Thoracic aorta (tissue), 2 donors: ENCODE results near the gene ZNF625. TPM values are rescaled to one million over a fixed set of nuclear protein-coding genes. Genes with fewer than 3 reads are reported as not detected.
A peak's percentile ranks its signal among the peaks of the same experiment; 100 is the strongest.

Experiments used
- ATAC-seq: fragments of 150-250 bp; one replicate; pipeline ENCODE4 v1.8.0; 2017; ENCODE audit warnings: low read depth; ENCODE audit not compliant: insufficient number of reproducible peaks, low FRiP score
- DNase-seq: peaks from one replicate; pipeline ENCODE4 v3.0.0-alpha.2; 2020; ENCODE audit warnings: low spot score
- H3K27ac ChIP-seq, 2 donors: fragments of 200-600 bp; sonication (generic); 1 replicate in 1 of 2; 2 replicates in 1 of 2; pipeline ENCODE4 v1.5.1; 2016; ENCODE audit warnings: mild to moderate bottlenecking in 2 of 2, moderate library complexity in 2 of 2
- H3K27me3 ChIP-seq: fragments of 200-600 bp; sonication (generic); replicated peaks from 2 replicates; pipeline ENCODE4 v1.6.0; 2016; ENCODE audit warnings: mild to moderate bottlenecking; ENCODE audit not compliant: insufficient read depth
- H3K36me3 ChIP-seq: fragments of 200-600 bp; sonication (generic); one replicate; pipeline ENCODE4 v1.5.1; 2016
- H3K4me1 ChIP-seq, 2 donors: fragments of 200-600 bp; sonication (generic); 1 replicate in 1 of 2; 2 replicates in 1 of 2; pipeline versions ENCODE4 v1.5.1 to v1.6.0; 2016; ENCODE audit warnings: low read depth in 2 of 2, mild to moderate bottlenecking in 1 of 2; ENCODE audit not compliant: control insufficient read depth in 1 of 2
- H3K4me3 ChIP-seq: fragments of 200-600 bp; sonication (generic); 2 replicates; pipeline ENCODE4 v1.5.1; 2016; ENCODE audit warnings: mild to moderate bottlenecking
- H3K9me3 ChIP-seq: fragments of 200-600 bp; sonication (generic); 2 replicates; pipeline ENCODE4 v1.5.1; 2016
- total RNA-seq, 2 donors: library from RNA; depleted of rRNA; stranded (reverse); fragments of >200 nt; gene quantifications; one replicate each; pipeline versions ENCODE4 v1.1.0 to v1.2.3, GENCODE V29; 2016
- TF ChIP-seq, protein P1 (sequence below): fragments of 200-600 bp; sonication (generic); IDR thresholded peaks from one replicate; pipeline ENCODE4 v1.5.1; 2019; ENCODE audit warnings: antibody characterized with exemption

Gene ZNF625
- total RNA-seq, 2 donors from 2014 or later = 3.1 to 7.3 TPM

DNA sequence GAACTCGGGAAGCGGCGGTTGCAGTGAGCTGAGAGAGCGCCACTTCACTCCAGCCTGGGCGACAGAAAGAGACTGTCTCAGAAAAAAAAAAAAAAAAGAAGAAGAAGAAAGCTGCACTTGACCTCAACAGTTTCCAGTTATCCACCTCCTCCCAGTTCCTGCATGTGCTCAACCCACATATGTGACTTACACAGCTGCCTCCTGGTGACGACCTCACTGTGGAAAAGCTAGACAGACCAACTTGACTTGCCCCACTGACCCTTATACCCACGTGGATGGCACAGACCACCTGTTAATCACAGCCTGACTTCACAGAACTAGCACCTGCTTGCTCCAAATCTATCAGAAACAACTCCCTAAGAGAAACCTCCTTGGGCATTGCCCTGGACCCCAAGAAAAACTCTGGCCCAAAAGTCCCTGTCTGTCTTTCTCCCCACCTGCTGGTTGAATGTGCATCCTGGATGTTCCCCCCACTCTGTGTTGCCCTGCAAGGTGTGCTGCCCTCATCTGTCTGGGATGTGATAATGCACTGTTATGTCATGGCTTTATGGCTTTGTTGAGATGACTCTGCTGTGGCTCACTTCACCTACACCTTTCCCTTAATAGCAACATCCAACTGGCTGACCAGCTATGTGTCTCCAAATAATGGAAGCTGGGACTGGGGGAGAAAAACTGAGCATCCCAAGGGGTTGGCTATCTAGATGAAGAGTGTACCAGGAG lies 19.2 kb downstream of the ZNF625 start:
- Histone ChIP-seq H3K4me3 (no peak overlapping the region), H3K27me3 (no peaks in the 10 kb centered on the region), H3K4me1 (peaks cover 7 to 18% of the 10 kb centered on the region in 2 donors), H3K36me3 (peaks cover 28% of the 10 kb centered on the region), H3K27ac (no peak overlapping the region), H3K9me3 (peaks cover 15% of the 10 kb centered on the region)
- no peak for DNase-seq
- TF ChIP-seq, protein P1, sequence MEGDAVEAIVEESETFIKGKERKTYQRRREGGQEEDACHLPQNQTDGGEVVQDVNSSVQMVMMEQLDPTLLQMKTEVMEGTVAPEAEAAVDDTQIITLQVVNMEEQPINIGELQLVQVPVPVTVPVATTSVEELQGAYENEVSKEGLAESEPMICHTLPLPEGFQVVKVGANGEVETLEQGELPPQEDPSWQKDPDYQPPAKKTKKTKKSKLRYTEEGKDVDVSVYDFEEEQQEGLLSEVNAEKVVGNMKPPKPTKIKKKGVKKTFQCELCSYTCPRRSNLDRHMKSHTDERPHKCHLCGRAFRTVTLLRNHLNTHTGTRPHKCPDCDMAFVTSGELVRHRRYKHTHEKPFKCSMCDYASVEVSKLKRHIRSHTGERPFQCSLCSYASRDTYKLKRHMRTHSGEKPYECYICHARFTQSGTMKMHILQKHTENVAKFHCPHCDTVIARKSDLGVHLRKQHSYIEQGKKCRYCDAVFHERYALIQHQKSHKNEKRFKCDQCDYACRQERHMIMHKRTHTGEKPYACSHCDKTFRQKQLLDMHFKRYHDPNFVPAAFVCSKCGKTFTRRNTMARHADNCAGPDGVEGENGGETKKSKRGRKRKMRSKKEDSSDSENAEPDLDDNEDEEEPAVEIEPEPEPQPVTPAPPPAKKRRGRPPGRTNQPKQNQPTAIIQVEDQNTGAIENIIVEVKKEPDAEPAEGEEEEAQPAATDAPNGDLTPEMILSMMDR = no peak
- ATAC-seq = no peak

DNA sequence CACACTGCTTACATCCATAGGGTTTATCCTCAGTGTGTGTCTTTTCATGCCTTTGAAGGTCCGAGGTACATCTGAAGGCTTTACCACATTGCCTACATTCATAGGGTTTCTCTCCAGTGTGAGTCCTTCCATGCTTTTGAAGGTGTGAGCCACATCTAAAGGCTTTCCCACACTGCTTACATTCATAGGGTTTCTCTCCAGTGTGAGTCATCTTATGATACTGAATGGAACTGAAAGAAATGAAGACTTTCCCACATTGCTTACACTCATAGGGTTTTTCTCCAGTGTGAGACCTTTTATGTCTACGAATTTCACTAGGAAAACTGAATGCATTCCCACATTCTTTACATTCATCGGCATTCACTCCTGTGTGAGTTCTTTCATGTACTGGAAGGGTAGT lies 23.5 kb downstream of the ZNF625 start:
- Histone ChIP-seq H3K27ac (no peak overlapping the region), H3K9me3 (peaks cover 29% of the 10 kb centered on the region), H3K36me3 (peaks cover 34% of the 10 kb centered on the region), H3K27me3 (no peaks in the 10 kb centered on the region), H3K4me3 (no peak overlapping the region), H3K4me1 (no peaks in the 10 kb centered on the region)
- no peak for DNase-seq
- no peak for ATAC-seq
- TF ChIP-seq, protein P1 = no peak

DNA sequence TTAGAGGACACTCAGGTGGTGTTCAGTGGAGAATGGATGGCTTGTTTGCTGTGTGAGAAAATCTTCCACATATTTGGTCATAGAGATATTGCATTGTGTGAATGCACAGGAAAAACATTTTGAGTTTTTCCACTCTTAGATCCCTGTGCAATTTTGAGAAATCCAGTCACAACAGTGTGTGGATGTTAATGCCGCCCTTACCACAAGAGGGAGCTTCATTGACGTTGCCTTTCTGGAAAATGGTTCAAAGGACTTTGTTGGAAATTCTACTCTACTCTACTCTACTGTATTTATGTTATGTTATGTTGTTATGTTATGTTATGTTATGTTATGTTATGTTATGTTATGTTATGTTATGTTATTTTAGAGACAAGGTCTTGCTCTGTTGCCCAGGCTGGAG lies 29.8 kb downstream of the ZNF625 start:
- DNase-seq (no peak), ATAC-seq (no peak)
- TF ChIP-seq, protein P1 = peak; percentile 28
- H3K4me3 ChIP-seq = no peak overlapping the region
- H3K27me3 ChIP-seq = no peaks in the 10 kb centered on the region
- no peaks in the 10 kb centered on the region for H3K4me1 ChIP-seq
- peaks cover 3% of the 10 kb centered on the region for H3K36me3 ChIP-seq
- no peak overlapping the region for H3K27ac ChIP-seq
- H3K9me3 ChIP-seq = peaks cover 7% of the 10 kb centered on the region

DNA sequence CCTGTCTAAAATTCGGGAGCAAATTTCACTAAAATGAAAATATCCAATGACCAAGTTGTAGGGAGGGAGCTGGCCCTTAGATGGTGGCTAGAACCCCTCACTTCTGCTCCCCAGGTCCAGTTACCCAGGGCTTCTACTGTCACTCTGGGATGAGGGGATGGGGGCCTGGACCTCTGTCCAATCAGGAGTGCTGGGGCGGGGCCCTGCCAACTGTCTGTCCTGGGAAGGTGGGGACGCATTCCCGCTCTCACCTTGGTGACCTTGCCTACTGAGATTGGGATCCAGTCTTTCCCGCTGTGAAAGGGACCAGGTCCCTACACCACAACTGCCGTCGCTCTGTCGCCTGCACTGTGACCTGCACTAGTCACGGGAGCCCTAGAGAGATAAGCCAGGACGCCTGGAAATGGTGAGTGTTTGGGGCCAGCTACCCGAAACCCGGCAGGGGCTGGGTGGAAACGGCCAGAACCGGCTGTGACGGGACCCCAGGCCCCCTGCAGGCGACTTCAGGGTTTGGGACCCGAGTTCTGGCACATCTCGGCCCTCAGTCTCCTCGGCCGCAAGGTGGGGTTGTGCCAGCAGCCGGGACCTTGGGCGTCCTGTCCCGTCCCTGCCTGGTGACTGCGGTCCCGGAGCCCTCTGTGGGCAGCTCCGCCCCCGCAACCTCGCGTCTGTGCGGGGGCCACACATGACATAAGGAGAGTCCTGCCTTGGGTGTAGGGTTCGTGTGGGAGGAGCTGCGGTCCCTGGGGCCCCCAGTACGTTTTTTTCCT lies 39.1 kb downstream of the ZNF625 start:
- ATAC-seq (no peak), DNase-seq (no peak)
- Histone ChIP-seq H3K27ac (no peak overlapping the region), H3K4me1 (no peaks in the 10 kb centered on the region), H3K9me3 (peaks cover 6% of the 10 kb centered on the region), H3K4me3 (no peak overlapping the region), H3K27me3 (no peaks in the 10 kb centered on the region), H3K36me3 (peaks cover 5% of the 10 kb centered on the region)
- TF ChIP-seq, protein P1 = no peak

DNA sequence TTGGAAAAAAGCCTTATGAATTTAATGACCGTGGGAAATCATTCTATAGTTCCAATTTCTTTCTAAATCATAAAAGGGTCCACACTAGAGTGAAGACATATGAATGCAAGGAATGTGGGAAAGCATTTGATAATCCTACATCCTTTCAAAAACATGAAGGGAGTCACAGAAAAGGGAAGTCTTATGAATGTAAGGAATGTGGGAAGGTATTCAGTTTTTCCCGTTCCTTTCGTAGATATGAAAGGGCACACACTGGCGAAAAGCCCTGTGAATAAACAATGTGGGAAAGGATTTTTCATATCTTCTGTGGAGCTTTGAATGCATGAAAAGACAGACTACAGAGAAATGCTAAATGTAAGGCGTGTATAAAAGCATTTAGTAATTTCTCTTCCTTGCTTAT lies 43.4 kb downstream of the ZNF625 start:
- Histone ChIP-seq H3K4me3 (no peak overlapping the region), H3K9me3 (peaks cover 25% of the 10 kb centered on the region), H3K27ac (no peak overlapping the region), H3K36me3 (peaks cover 26% of the 10 kb centered on the region), H3K4me1 (no peaks in the 10 kb centered on the region), H3K27me3 (no peaks in the 10 kb centered on the region)
- ATAC-seq (no peak), DNase-seq (no peak)
- TF ChIP-seq, protein P1 = no peak
